GM12878 (cell line): Measurements from ENCODE around the gene PARP4. TPM values are rescaled to one million over a fixed set of nuclear protein-coding genes. Genes with fewer than 3 reads are reported as not detected.

Source experiments
- ATAC-seq: fragments of 200-7000 bp; cut with Tn5 transposase; 3 replicates; pipeline ENCODE4 v1.9.1; 2020; ENCODE audit warnings: mild to moderate bottlenecking, moderate library complexity
- BruUV-seq: library from RNA; stranded (reverse); fragments of 400-500 nt; replicated peaks from 2 replicates; lab custom pipeline; 2021; lab: Mats Ljungman, UMichigan
- CTCF ChIA-PET: fragments of 300-600 bp; sonication (Branson Sonifier 250); formaldehyde crosslinking; extraction: SDS; loops from one replicate; lab custom pipeline; 2021; ENCODE audit warnings: inconsistent platforms; lab: Yijun Ruan, JAX
- POLR2A ChIA-PET: fragments of 350-600 bp; formaldehyde crosslinking; extraction: SDS; loops from one replicate; lab custom pipeline; 2021; ENCODE audit warnings: inconsistent platforms; lab: Charles Lee
- RAD21 ChIA-PET: fragments of 300-600 bp; sonication (Branson Sonifier 250); formaldehyde crosslinking; loops from one replicate; lab custom pipeline; 2023; ENCODE audit warnings: antibody characterized with exemption; ENCODE audit not compliant: unreplicated experiment; lab: Charles Lee
- SMC1A ChIA-PET: fragments of 300-600 bp; sonication (Branson Sonifier 250); formaldehyde crosslinking; loops from one replicate; lab custom pipeline; 2023; ENCODE audit not compliant: unreplicated experiment, uncharacterized antibody; lab: Charles Lee
- DNase-seq: peaks from one replicate; pipeline ENCODE4 v3.0.0-alpha.2; 2011; ENCODE audit warnings: low read depth, low spot score
- FAIRE-seq: peaks from 3 replicates; lab custom pipeline; 2011; peaks lifted over from hg19 to GRCh38; lab: Jason Lieb, UNC
- H2AFZ ChIP-seq: 2 replicates; pipeline ENCODE4 v1.6.0; 2011; ENCODE audit warnings: low read depth, low read length, control low read depth; ENCODE audit not compliant: control insufficient read depth
- H3K27ac ChIP-seq: 2 replicates; pipeline ENCODE4 v1.5.1; 2011; ENCODE audit warnings: control low read depth; ENCODE audit not compliant: control insufficient read depth, insufficient read depth
- H3K27me3 ChIP-seq, 2 experiments: replicated peaks in 1 of 2; 2 replicates each; pipeline versions ENCODE4 v1.6.0 to v1.6.1; 2011; ENCODE audit warnings: low read length in 1 of 2; ENCODE audit not compliant: control insufficient read depth in 2 of 2, insufficient read depth in 2 of 2
- H3K36me3 ChIP-seq, 2 experiments: 2 replicates each; pipeline ENCODE4 v1.5.1; 2011; ENCODE audit warnings: low read length in 1 of 2; ENCODE audit not compliant: control insufficient read depth in 2 of 2, insufficient read depth in 2 of 2
- H3K4me1 ChIP-seq: 2 replicates; pipeline ENCODE4 v1.6.1; 2011; ENCODE audit warnings: mild to moderate bottlenecking, low read length, moderate library complexity, mixed read lengths; ENCODE audit not compliant: control insufficient read depth, insufficient read depth
- H3K4me2 ChIP-seq: 2 replicates; pipeline ENCODE4 v1.6.0; 2011; ENCODE audit warnings: control low read depth; ENCODE audit not compliant: control insufficient read depth, insufficient read depth
- H3K4me3 ChIP-seq: fragments of 200-600 bp; sonication (generic); 2 replicates; pipeline ENCODE4 v1.5.1; 2016
- H3K79me2 ChIP-seq: 2 replicates; pipeline ENCODE4 v1.6.0; 2011; ENCODE audit warnings: low read length; ENCODE audit not compliant: control insufficient read depth, insufficient read depth
- H3K9ac ChIP-seq: 2 replicates; pipeline ENCODE4 v1.8.0; 2011; ENCODE audit warnings: low read length, control low read depth, mixed read lengths; ENCODE audit not compliant: control insufficient read depth, insufficient read depth
- H3K9me3 ChIP-seq: replicated peaks from 3 replicates; pipeline ENCODE4 v1.5.1; 2011; ENCODE audit warnings: mild to moderate bottlenecking, low read length; ENCODE audit not compliant: control insufficient read depth, insufficient read depth
- H4K20me1 ChIP-seq: 2 replicates; pipeline ENCODE4 v1.6.0; 2011; ENCODE audit not compliant: control insufficient read depth, insufficient read depth
- ATF7 ChIP-seq: fragments of 450-650 bp; IDR thresholded peaks from 2 replicates; pipeline ENCODE4 v1.6.1; 2016; ENCODE audit warnings: low read depth, mild to moderate bottlenecking
- BACH1 ChIP-seq: fragments of 450-650 bp; IDR thresholded peaks from 2 replicates; pipeline ENCODE4 v1.6.1; 2017; ENCODE audit warnings: mild to moderate bottlenecking, borderline replicate concordance
- CBX5 ChIP-seq: sonication (generic); IDR thresholded peaks from 2 replicates; pipeline ENCODE4 v1.6.1; 2016; ENCODE audit warnings: low read depth, moderate library complexity, mild to moderate bottlenecking, inconsistent platforms
- HCFC1 ChIP-seq: fragments of 150-350 bp; IDR thresholded peaks from 2 replicates; pipeline ENCODE4 v1.6.1; 2014; ENCODE audit warnings: low read length
- IRF4 ChIP-seq: IDR thresholded peaks from 2 replicates; pipeline ENCODE4 v1.6.1; 2011; ENCODE audit warnings: low read depth, low read length
- LARP7 ChIP-seq: fragments of 450-650 bp; IDR thresholded peaks from 2 replicates; pipeline ENCODE4 v1.6.1; 2017; ENCODE audit warnings: mild to moderate bottlenecking
- NFYB ChIP-seq: IDR thresholded peaks from 2 replicates; pipeline ENCODE4 v1.6.1; 2011; ENCODE audit warnings: low read depth, mild to moderate bottlenecking, low read length, improper control_type of control experiment, moderate library complexity; ENCODE audit not compliant: insufficient read depth
- RCOR1 ChIP-seq: conservative IDR thresholded peaks from 2 replicates; pipeline ENCODE4 v1.6.1; 2012; ENCODE audit warnings: low read depth, low read length, improper control_type of control experiment
- SUPT20H ChIP-seq: IDR thresholded peaks from 2 replicates; pipeline ENCODE4 v1.6.1; 2011; ENCODE audit warnings: low read depth, mild to moderate bottlenecking, low read length, moderate library complexity, borderline replicate concordance; ENCODE audit not compliant: control insufficient read depth
- TCF7 ChIP-seq: IDR thresholded peaks from 2 replicates; pipeline ENCODE4 v1.6.1; 2014; ENCODE audit warnings: antibody characterized with exemption, borderline replicate concordance
- ZNF24 ChIP-seq: fragments of 450-650 bp; IDR thresholded peaks from 2 replicates; pipeline ENCODE4 v1.6.1; 2017; ENCODE audit warnings: antibody characterized with exemption, mild to moderate bottlenecking
- WGBS: methylation state at CpG from one replicate; pipeline ENCODE4 v1.1.6; 2016; ENCODE audit warnings: low lambda C conversion rate; ENCODE audit not compliant: insufficient replicate concordance, insufficient coverage; ENCODE audit errors: missing lambda C conversion rate; 5-methylcytosine and 5-hydroxymethylcytosine counted together
- in situ Hi-C: fragments of 300-500 bp; cut with MboI; formaldehyde crosslinking; loops from 9 replicates; pipeline ENCODE4 v1.14.3; 2018; ENCODE audit warnings: mixed read lengths
- intact Hi-C: fragments of 100-400 bp; cut with micrococcal nuclease; formaldehyde crosslinking; loops from one replicate; pipeline ENCODE4 v1.14.2; 2022; ENCODE audit not compliant: unreplicated experiment
- polyA plus RNA-seq, 11 experiments: library from polyadenylated mRNA; depleted of rRNA in 4 of 11; unstranded in 6 of 11; stranded (reverse) in 5 of 11; fragments of >200 nt; fragmentation: Nextera tagmentation in 4 of 11; fragmentation: Illumina TruSeq in 1 of 11; extraction: Ambion mirVana in 4 of 11; extraction: Trizol in 1 of 11; gene quantifications; 1 replicate in 1 of 11; 2 replicates in 10 of 11; pipeline versions ENCODE4 v1.2.1 to v1.2.3, GENCODE V29; 2011 to 2016; ENCODE audit warnings: inconsistent platforms in 2 of 11, missing spikeins in 2 of 11, low read depth in 1 of 11
- total RNA-seq, 4 experiments: library from RNA; depleted of rRNA in 3 of 4; stranded (reverse); fragments of >200 nt in 3 of 4; fragmentation: Illumina TruSeq in 1 of 4; extraction: Trizol in 1 of 4; gene quantifications; 2 replicates each; pipeline versions ENCODE4 v1.2.1 to v1.2.3, GENCODE V29; 2013 to 2021
- TF ChIP-seq, protein P1 (sequence below): fragments of 450-650 bp; formaldehyde crosslinking; IDR thresholded peaks from 2 replicates; pipeline ENCODE4 v1.5.0; 2022; ENCODE audit warnings: mild to moderate bottlenecking, missing genetic modification characterization
- TF ChIP-seq, protein P2 (sequence below): fragments of 450-650 bp; IDR thresholded peaks from 2 replicates; pipeline ENCODE4 v1.6.1; 2014; ENCODE audit warnings: mild to moderate bottlenecking

PARP4 gene
- total and polyA plus RNA-seq, 10 of the 15 experiments (the other 5 are each of a cell fraction or from before 2014, with no cell fraction given): 12.8 to 52.6 (median 46.1) TPM

DNA sequence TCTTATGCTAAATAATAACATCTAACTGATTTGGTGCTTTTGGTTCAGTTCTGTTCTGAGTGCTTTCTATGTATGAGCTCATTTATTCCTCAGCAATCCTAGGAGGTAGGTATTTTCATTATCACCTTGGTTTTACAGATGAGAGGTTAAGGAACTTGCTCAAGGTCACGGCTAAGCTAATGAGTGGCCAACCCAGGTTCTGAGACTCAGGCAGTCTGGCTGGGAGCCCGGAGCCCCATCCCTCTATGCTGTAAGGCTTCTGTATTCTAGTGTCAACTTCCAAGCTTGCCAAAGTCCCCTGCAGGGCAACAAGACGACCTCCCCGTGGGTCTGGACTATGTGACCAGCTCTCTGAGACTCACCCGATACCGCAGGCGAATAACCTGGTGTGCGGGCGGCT, 60.5 kb downstream of the PARP4 start:
- Histone ChIP-seq H3K36me3 (peaks cover 13 to 22% of the 10 kb centered on the region in 2 experiments), H3K4me2 (no peak overlapping the region), H3K4me1 (no peaks in the 10 kb centered on the region), H4K20me1 (no peaks in the 10 kb centered on the region), H3K9me3 (no peaks in the 10 kb centered on the region), H3K27me3 (no peaks in the 10 kb centered on the region), H2AFZ (no peak overlapping the region), H3K79me2 (no peaks in the 10 kb centered on the region), H3K27ac (no peak overlapping the region), H3K4me3 (no peak overlapping the region), H3K9ac (no peak overlapping the region)
- BruUV-seq: TSS peak; percentile 8
- ChIA-PET RAD21 (no interaction called here), CTCF (interaction anchor here (0.8 to 1.2 kb wide), 2 partner anchors 9 to 12 kb away, joined by 3 to 5 read pairs; no protein-coding TSS in a partner anchor), SMC1A (no interaction called here), POLR2A (no interaction called here)
- FAIRE-seq: no peak
- TF ChIP-seq LARP7: no peak
- TF ChIP-seq CBX5: no peak
- TF ChIP-seq ATF7: no peak
- ATAC-seq: no peak
- in situ Hi-C loops: no loop called here
- WGBS: 95% methylated on average over 9 of the region's 9 CpGs
- no peak for DNase-seq
- intact Hi-C loops: no loop called here

GRCh38 chr13:24450530-24450929, 62.0 kb downstream of the PARP4 start:
- no TSS peak for BruUV-seq
- ChIA-PET POLR2A (no interaction called here), CTCF (interaction anchor here (0.9 kb wide), 1 partner anchor 1363 kb away, joined by 3 read pairs; no protein-coding TSS in a partner anchor)
- H3K9ac ChIP-seq: no peak overlapping the region
- no peaks in the 10 kb centered on the region for H3K4me1 ChIP-seq
- FAIRE-seq (no peak), ATAC-seq (no peak)
- H3K27ac ChIP-seq: no peak overlapping the region
- H4K20me1 ChIP-seq: no peaks in the 10 kb centered on the region
- WGBS: 97% methylated on average over 6 of the region's 6 CpGs
- no peak overlapping the region for H2AFZ ChIP-seq
- TF ChIP-seq SUPT20H (no peak), BACH1 (no peak), ZNF24 (no peak), TCF7 (no peak), HCFC1 (no peak), NFYB (no peak), RCOR1 (no peak), IRF4 (no peak)
- TF ChIP-seq, protein P1, sequence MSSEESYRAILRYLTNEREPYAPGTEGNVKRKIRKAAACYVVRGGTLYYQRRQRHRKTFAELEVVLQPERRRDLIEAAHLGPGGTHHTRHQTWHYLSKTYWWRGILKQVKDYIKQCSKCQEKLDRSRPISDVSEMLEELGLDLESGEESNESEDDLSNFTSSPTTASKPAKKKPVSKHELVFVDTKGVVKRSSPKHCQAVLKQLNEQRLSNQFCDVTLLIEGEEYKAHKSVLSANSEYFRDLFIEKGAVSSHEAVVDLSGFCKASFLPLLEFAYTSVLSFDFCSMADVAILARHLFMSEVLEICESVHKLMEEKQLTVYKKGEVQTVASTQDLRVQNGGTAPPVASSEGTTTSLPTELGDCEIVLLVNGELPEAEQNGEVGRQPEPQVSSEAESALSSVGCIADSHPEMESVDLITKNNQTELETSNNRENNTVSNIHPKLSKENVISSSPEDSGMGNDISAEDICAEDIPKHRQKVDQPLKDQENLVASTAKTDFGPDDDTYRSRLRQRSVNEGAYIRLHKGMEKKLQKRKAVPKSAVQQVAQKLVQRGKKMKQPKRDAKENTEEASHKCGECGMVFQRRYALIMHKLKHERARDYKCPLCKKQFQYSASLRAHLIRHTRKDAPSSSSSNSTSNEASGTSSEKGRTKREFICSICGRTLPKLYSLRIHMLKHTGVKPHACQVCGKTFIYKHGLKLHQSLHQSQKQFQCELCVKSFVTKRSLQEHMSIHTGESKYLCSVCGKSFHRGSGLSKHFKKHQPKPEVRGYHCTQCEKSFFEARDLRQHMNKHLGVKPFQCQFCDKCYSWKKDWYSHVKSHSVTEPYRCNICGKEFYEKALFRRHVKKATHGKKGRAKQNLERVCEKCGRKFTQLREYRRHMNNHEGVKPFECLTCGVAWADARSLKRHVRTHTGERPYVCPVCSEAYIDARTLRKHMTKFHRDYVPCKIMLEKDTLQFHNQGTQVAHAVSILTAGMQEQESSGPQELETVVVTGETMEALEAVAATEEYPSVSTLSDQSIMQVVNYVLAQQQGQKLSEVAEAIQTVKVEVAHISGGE: no peak
- TF ChIP-seq, protein P2, sequence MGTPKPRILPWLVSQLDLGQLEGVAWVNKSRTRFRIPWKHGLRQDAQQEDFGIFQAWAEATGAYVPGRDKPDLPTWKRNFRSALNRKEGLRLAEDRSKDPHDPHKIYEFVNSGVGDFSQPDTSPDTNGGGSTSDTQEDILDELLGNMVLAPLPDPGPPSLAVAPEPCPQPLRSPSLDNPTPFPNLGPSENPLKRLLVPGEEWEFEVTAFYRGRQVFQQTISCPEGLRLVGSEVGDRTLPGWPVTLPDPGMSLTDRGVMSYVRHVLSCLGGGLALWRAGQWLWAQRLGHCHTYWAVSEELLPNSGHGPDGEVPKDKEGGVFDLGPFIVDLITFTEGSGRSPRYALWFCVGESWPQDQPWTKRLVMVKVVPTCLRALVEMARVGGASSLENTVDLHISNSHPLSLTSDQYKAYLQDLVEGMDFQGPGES: no peak
- TF ChIP-seq, all 136 proteins: peak for 0
- no peak overlapping the region for H3K4me2 ChIP-seq
- H3K36me3 ChIP-seq: peaks cover 5 to 22% of the 10 kb centered on the region in 2 experiments
- intact Hi-C loops (no loop called here), in situ Hi-C loops (no loop called here)
- no peaks in the 10 kb centered on the region for H3K27me3 ChIP-seq
- H3K4me3 ChIP-seq: no peak overlapping the region
- ChIA-PET SMC1A (interaction anchor here (0.7 kb wide), 1 partner anchor 61 kb away, joined by 3 read pairs; no protein-coding TSS in a partner anchor), RAD21 (no interaction called here)
- no peaks in the 10 kb centered on the region for H3K79me2 ChIP-seq
- DNase-seq: no peak
- no peaks in the 10 kb centered on the region for H3K9me3 ChIP-seq
